Measurements from ENCODE around the gene WBP11. TPM values are rescaled to one million over a fixed set of nuclear protein-coding genes. Genes with fewer than 3 reads are reported as not detected.

The WBP11 gene
- total RNA-seq, 4 donors from 2014 or later: 9.5 to 44.0 (median 15.3) TPM

DNA sequence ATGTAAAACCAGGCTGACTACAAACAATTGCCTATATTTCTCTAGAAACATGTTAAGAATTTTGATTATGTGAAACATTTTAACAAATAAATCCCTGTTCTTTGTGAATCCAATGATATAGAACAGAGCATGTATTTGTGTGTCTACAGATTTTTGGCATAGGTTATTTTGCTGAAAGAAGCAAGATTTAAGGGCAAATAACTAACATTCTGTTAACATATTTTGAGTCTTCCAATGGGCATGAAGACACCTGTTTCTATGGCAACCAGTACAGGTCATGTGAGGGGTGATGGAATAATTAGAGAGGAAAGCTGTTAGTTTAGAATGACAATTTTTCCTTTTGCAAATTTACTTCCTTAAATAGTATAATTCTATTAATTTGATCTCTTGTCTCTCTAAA, 31.2 kb upstream of the WBP11 start:
- H3K27ac ChIP-seq: no peak overlapping the region
- TF ChIP-seq POLR2A (IDR thresholded peaks at IDR 0.05): no peak
- TF ChIP-seq, protein P1, sequence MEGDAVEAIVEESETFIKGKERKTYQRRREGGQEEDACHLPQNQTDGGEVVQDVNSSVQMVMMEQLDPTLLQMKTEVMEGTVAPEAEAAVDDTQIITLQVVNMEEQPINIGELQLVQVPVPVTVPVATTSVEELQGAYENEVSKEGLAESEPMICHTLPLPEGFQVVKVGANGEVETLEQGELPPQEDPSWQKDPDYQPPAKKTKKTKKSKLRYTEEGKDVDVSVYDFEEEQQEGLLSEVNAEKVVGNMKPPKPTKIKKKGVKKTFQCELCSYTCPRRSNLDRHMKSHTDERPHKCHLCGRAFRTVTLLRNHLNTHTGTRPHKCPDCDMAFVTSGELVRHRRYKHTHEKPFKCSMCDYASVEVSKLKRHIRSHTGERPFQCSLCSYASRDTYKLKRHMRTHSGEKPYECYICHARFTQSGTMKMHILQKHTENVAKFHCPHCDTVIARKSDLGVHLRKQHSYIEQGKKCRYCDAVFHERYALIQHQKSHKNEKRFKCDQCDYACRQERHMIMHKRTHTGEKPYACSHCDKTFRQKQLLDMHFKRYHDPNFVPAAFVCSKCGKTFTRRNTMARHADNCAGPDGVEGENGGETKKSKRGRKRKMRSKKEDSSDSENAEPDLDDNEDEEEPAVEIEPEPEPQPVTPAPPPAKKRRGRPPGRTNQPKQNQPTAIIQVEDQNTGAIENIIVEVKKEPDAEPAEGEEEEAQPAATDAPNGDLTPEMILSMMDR (IDR thresholded peaks at IDR 0.05): no peak

DNA sequence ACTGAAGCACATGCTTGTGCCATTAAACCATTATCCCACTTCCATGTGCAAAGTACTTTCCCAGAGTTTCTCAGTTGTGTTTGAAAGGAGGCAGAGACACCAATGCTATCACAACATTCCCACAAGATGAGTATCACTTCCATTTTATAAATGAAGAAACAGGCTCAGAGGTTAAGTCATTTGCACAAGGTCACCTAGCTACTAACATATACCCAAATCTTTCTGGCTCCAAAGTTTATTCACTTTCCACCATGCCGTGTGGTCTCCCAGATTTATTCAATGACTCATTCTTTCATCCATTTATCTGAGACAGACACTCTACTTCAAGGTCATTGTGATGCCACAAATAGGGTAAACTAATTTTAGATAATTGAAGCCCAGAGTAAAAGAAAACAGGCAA, 30.7 kb upstream of the WBP11 start:
- Histone ChIP-seq H3K9me3 (no peaks in the 10 kb centered on the region), H3K27ac (no peak overlapping the region), H3K4me3 (no peak overlapping the region), H3K27me3 (no peaks in the 10 kb centered on the region), H3K4me1 (no peaks in the 10 kb centered on the region), H3K36me3 (no peaks in the 10 kb centered on the region)
- intact Hi-C loops (cut with DNase I; ENCODE audit: low total_unique reads): no loop called here
- no peak for DNase-seq
- no peak for TF ChIP-seq POLR2A (IDR thresholded peaks at IDR 0.05)
- TF ChIP-seq, protein P1 (IDR thresholded peaks at IDR 0.05): no peak

More for the DNA sequence above, 31.2 kb upstream of the WBP11 start:
- no peaks in the 10 kb centered on the region for H3K27me3 ChIP-seq
- H3K4me3 ChIP-seq: no peak overlapping the region
- no peaks in the 10 kb centered on the region for H3K4me1 ChIP-seq
- intact Hi-C loops (cut with DNase I; ENCODE audit: low total_unique reads): no loop called here
- no peaks in the 10 kb centered on the region for H3K9me3 ChIP-seq
- no peaks in the 10 kb centered on the region for H3K36me3 ChIP-seq
- DNase-seq: no peak

- TF ChIP-seq POLR2A (IDR thresholded peaks at IDR 0.05): no peak
- TF ChIP-seq, protein P1 (IDR thresholded peaks at IDR 0.05): no peak
- no peak overlapping the region for H3K4me3 ChIP-seq
- no peaks in the 10 kb centered on the region for H3K27me3 ChIP-seq
- no peaks in the 10 kb centered on the region for H3K36me3 ChIP-seq
- intact Hi-C loops (cut with DNase I; ENCODE audit: low total_unique reads): no loop called here
- H3K27ac ChIP-seq: no peak overlapping the region
- DNase-seq: no peak
- H3K4me1 ChIP-seq: no peaks in the 10 kb centered on the region
- no peaks in the 10 kb centered on the region for H3K9me3 ChIP-seq
Observed at GRCh38 chr12:14833336-14833735, 30.1 kb upstream of the WBP11 start.

DNA sequence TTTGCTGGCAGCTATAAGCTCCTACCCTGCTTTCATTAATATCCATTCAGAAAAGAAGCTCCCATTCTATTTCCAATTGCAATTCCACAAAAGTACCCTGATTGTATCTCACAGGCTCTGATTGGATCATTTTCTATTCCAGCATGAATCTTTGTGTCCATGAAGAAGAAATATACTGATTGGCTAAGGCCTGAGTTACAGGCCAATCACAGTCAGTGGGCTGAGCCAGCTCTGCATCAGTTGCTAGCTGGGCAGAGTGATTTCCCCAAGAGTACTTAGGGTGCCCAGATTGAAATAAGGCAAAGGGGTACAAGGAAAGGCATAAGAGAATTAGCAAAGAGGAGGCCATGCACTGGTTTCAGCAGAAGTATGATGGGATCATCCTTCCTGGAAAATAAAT, 25.6 kb upstream of the WBP11 start:
- intact Hi-C loops (cut with DNase I; ENCODE audit: low total_unique reads): no loop called here
- Histone ChIP-seq H3K4me1 (no peaks in the 10 kb centered on the region), H3K27ac (no peak overlapping the region), H3K4me3 (no peak overlapping the region), H3K27me3 (no peaks in the 10 kb centered on the region), H3K36me3 (no peaks in the 10 kb centered on the region), H3K9me3 (no peaks in the 10 kb centered on the region)
- no peak for DNase-seq
- no peak for TF ChIP-seq POLR2A (IDR thresholded peaks at IDR 0.05)
- TF ChIP-seq, protein P1 (IDR thresholded peaks at IDR 0.05): no peak

DNA sequence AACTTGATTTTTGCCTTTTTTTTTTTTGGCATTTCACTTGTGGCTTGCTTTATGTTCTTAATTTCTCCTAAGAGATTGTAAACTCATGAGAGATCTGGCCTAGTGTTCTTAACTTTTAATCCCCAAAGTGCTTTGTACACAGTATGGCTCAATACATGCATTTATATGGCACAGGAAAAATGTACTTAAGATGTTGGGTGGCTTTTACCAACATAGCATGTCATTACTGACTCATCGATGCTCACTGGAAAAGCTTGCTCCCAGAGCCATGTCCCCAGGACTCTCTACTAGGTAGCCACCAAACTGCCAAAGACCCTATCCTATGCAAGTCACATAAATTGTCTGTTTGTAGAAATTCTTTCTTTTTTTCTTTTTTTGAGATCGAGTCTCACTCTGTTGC, 23.8 kb upstream of the WBP11 start:
- TF ChIP-seq, protein P1 (IDR thresholded peaks at IDR 0.05): no peak
- TF ChIP-seq POLR2A (IDR thresholded peaks at IDR 0.05): no peak
- H3K4me1 ChIP-seq: no peaks in the 10 kb centered on the region
- H3K36me3 ChIP-seq: no peaks in the 10 kb centered on the region
- no peak overlapping the region for H3K4me3 ChIP-seq
- intact Hi-C loops (cut with DNase I; ENCODE audit: low total_unique reads): no loop called here
- DNase-seq: no peak
- H3K27ac ChIP-seq: peak overlapping the region; percentile 50 to 57
- no peaks in the 10 kb centered on the region for H3K9me3 ChIP-seq
- no peaks in the 10 kb centered on the region for H3K27me3 ChIP-seq

Data from uterus (tissue), 4 donors.